ENCODE data around the gene SIGLEC11.

Gene SIGLEC11

DNA sequence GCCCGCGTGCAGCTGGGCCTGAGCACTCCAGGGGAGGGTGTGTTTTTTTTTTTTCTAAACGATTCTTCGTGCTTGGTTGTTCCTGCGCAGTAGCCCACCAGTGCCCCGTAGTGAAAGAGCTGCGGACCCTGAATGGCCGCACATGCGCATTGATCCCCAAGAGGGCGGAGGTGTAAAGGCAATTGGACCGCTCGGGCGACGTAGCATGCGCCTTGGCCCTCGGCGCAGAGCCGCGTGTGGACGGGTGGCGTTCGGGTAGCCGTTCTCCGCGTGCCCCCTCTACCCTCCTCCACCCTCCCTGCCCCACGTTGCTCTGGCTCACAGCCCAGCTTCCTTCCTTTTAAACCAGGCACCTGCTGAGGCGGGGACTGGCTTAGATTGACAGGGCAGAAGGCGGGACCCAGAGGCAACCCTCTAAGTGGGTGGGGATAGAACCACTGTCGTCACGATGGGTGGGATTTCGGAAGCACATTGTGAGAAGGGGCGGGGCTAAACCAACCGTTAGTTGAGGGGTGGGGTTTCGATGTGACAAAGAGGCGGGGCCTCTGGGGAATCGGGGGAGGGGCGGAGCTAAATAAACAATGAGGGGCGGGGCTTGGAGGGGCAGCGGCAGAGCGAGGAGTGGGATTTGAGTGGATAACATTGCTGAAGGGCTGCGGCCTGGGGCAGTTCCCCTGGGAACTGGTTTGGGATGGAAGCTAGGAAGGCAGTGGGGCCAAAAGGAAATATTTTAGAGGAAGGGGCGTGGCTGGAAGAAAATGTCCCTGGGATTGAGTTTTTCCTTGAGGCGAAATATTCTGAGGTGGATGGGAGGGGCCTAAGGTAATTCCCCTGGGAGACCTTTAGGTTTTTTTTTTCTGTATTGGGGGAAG lies 31.1 kb downstream of the SIGLEC11 start (continued):
- no peak; the same call in 1 of the 2 replicates for TF ChIP-seq ZNF341 (tag by site-specific recombination; IDR thresholded peaks at IDR 0.05; ENCODE audit: low read depth)
- TF ChIP-seq, protein P1, sequence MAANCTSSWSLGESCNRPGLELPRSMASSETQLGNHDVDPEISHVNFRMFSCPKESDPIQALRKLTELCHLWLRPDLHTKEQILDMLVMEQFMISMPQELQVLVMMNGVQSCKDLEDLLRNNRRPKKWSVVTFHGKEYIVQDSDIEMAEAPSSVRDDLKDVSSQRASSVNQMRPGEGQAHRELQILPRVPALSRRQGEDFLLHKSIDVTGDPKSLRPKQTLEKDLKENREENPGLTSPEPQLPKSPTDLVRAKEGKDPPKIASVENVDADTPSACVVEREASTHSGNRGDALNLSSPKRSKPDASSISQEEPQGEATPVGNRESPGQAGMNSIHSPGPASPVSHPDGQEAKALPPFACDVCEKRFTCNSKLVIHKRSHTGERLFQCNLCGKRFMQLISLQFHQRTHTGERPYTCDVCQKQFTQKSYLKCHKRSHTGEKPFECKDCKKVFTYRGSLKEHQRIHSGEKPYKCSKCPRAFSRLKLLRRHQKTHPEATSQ (tag by site-specific recombination; IDR thresholded peaks at IDR 0.05): no peak
- no peak for TF ChIP-seq ZNF785 (tag by site-specific recombination; IDR thresholded peaks at IDR 0.05)
- no peak for TF ChIP-seq ZNF664 (tag by site-specific recombination; IDR thresholded peaks at IDR 0.05)
- TF ChIP-seq GLIS1 (tag by site-specific recombination; IDR thresholded peaks at IDR 0.05): peak; percentile 17; the same call in 1 of the 2 replicates
- TF ChIP-seq PRDM1 (tag by site-specific recombination; IDR thresholded peaks at IDR 0.05): no peak
- TF ChIP-seq, protein P2, sequence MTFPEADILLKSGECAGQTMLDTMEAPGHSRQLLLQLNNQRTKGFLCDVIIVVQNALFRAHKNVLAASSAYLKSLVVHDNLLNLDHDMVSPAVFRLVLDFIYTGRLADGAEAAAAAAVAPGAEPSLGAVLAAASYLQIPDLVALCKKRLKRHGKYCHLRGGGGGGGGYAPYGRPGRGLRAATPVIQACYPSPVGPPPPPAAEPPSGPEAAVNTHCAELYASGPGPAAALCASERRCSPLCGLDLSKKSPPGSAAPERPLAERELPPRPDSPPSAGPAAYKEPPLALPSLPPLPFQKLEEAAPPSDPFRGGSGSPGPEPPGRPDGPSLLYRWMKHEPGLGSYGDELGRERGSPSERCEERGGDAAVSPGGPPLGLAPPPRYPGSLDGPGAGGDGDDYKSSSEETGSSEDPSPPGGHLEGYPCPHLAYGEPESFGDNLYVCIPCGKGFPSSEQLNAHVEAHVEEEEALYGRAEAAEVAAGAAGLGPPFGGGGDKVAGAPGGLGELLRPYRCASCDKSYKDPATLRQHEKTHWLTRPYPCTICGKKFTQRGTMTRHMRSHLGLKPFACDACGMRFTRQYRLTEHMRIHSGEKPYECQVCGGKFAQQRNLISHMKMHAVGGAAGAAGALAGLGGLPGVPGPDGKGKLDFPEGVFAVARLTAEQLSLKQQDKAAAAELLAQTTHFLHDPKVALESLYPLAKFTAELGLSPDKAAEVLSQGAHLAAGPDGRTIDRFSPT (tag by site-specific recombination; IDR thresholded peaks at IDR 0.05): peak; percentile 82
- no peak for TF ChIP-seq ZFP3 (tag by site-specific recombination; IDR thresholded peaks at IDR 0.05; ENCODE audit: low read depth)
- TF ChIP-seq, protein P3, sequence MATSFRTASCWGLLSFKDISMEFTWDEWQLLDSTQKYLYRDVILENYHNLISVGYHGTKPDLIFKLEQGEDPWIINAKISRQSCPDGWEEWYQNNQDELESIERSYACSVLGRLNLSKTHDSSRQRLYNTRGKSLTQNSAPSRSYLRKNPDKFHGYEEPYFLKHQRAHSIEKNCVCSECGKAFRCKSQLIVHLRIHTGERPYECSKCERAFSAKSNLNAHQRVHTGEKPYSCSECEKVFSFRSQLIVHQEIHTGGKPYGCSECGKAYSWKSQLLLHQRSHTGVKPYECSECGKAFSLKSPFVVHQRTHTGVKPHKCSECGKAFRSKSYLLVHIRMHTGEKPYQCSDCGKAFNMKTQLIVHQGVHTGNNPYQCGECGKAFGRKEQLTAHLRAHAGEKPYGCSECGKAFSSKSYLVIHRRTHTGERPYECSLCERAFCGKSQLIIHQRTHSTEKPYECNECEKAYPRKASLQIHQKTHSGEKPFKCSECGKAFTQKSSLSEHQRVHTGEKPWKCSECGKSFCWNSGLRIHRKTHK (tag by site-specific recombination; IDR thresholded peaks at IDR 0.05): no peak
- no peak for TF ChIP-seq ZNF776 (tag by site-specific recombination; IDR thresholded peaks at IDR 0.05; ENCODE audit: borderline replicate concordance)
- TF ChIP-seq, protein P4, sequence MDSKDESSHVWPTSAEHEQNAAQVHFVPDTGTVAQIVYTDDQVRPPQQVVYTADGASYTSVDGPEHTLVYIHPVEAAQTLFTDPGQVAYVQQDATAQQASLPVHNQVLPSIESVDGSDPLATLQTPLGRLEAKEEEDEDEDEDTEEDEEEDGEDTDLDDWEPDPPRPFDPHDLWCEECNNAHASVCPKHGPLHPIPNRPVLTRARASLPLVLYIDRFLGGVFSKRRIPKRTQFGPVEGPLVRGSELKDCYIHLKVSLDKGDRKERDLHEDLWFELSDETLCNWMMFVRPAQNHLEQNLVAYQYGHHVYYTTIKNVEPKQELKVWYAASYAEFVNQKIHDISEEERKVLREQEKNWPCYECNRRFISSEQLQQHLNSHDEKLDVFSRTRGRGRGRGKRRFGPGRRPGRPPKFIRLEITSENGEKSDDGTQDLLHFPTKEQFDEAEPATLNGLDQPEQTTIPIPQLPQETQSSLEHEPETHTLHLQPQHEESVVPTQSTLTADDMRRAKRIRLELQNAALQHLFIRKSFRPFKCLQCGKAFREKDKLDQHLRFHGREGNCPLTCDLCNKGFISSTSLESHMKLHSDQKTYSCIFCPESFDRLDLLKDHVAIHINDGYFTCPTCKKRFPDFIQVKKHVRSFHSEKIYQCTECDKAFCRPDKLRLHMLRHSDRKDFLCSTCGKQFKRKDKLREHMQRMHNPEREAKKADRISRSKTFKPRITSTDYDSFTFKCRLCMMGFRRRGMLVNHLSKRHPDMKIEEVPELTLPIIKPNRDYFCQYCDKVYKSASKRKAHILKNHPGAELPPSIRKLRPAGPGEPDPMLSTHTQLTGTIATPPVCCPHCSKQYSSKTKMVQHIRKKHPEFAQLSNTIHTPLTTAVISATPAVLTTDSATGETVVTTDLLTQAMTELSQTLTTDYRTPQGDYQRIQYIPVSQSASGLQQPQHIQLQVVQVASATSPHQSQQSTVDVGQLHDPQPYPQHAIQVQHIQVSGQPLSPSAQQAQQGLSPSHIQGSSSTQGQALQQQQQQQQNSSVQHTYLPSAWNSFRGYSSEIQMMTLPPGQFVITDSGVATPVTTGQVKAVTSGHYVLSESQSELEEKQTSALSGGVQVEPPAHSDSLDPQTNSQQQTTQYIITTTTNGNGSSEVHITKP (tag by site-specific recombination; IDR thresholded peaks at IDR 0.05): peak; percentile 44; the same call in 1 of the 2 replicates
- peak; percentile 71 for TF ChIP-seq KLF9 (tag by site-specific recombination; IDR thresholded peaks at IDR 0.05; ENCODE audit: low read depth)
- TF ChIP-seq ZNF24 (tag by site-specific recombination; IDR thresholded peaks at IDR 0.05): 0 out of 2 replicates have a peak, but pooled peaks have one; percentile 36
- no peak for TF ChIP-seq ZNF121 (tag by site-specific recombination; IDR thresholded peaks at IDR 0.05)
- no peak; the same call in 1 of the 2 replicates for TF ChIP-seq ZSCAN30 (tag by site-specific recombination; IDR thresholded peaks at IDR 0.05)
- peak; percentile 60 for TF ChIP-seq ZBTB17 (tag by site-specific recombination; IDR thresholded peaks at IDR 0.05)
- TF ChIP-seq, protein P5, sequence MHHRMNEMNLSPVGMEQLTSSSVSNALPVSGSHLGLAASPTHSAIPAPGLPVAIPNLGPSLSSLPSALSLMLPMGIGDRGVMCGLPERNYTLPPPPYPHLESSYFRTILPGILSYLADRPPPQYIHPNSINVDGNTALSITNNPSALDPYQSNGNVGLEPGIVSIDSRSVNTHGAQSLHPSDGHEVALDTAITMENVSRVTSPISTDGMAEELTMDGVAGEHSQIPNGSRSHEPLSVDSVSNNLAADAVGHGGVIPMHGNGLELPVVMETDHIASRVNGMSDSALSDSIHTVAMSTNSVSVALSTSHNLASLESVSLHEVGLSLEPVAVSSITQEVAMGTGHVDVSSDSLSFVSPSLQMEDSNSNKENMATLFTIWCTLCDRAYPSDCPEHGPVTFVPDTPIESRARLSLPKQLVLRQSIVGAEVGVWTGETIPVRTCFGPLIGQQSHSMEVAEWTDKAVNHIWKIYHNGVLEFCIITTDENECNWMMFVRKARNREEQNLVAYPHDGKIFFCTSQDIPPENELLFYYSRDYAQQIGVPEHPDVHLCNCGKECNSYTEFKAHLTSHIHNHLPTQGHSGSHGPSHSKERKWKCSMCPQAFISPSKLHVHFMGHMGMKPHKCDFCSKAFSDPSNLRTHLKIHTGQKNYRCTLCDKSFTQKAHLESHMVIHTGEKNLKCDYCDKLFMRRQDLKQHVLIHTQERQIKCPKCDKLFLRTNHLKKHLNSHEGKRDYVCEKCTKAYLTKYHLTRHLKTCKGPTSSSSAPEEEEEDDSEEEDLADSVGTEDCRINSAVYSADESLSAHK (tag by site-specific recombination; IDR thresholded peaks at IDR 0.05): no peak
- no peak for TF ChIP-seq ZNF473 (tag by site-specific recombination; IDR thresholded peaks at IDR 0.05)
- TF ChIP-seq ZNF239 (tag by site-specific recombination; IDR thresholded peaks at IDR 0.05): peak; percentile 57; the same call in 1 of the 2 replicates
- TF ChIP-seq, protein P6, sequence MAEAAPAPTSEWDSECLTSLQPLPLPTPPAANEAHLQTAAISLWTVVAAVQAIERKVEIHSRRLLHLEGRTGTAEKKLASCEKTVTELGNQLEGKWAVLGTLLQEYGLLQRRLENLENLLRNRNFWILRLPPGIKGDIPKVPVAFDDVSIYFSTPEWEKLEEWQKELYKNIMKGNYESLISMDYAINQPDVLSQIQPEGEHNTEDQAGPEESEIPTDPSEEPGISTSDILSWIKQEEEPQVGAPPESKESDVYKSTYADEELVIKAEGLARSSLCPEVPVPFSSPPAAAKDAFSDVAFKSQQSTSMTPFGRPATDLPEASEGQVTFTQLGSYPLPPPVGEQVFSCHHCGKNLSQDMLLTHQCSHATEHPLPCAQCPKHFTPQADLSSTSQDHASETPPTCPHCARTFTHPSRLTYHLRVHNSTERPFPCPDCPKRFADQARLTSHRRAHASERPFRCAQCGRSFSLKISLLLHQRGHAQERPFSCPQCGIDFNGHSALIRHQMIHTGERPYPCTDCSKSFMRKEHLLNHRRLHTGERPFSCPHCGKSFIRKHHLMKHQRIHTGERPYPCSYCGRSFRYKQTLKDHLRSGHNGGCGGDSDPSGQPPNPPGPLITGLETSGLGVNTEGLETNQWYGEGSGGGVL (tag by site-specific recombination; IDR thresholded peaks at IDR 0.05): peak; percentile 77
- TF ChIP-seq SCRT1 (tag by site-specific recombination; IDR thresholded peaks at IDR 0.05; ENCODE audit: borderline replicate concordance): peak; percentile 71; the same call in 1 of the 2 replicates
- peak; percentile 34 for TF ChIP-seq ZNF610 (tag by site-specific recombination; IDR thresholded peaks at IDR 0.05; ENCODE audit: borderline replicate concordance)
- no peak for TF ChIP-seq ZEB2 (tag by site-specific recombination; IDR thresholded peaks at IDR 0.05)
- TF ChIP-seq ZNF571 (tag by site-specific recombination; IDR thresholded peaks at IDR 0.05): no peak
- TF ChIP-seq TRIM28 (IDR thresholded peaks at IDR 0.05; ENCODE audit: borderline replicate concordance, low read length): peak; percentile 54; the same call in 1 of the 2 replicates
- no peak for TF ChIP-seq ZNF140 (tag by site-specific recombination; IDR thresholded peaks at IDR 0.05)

Data from HEK293 (cell line).